ENCODE data around the gene TCEANC2.

DNA sequence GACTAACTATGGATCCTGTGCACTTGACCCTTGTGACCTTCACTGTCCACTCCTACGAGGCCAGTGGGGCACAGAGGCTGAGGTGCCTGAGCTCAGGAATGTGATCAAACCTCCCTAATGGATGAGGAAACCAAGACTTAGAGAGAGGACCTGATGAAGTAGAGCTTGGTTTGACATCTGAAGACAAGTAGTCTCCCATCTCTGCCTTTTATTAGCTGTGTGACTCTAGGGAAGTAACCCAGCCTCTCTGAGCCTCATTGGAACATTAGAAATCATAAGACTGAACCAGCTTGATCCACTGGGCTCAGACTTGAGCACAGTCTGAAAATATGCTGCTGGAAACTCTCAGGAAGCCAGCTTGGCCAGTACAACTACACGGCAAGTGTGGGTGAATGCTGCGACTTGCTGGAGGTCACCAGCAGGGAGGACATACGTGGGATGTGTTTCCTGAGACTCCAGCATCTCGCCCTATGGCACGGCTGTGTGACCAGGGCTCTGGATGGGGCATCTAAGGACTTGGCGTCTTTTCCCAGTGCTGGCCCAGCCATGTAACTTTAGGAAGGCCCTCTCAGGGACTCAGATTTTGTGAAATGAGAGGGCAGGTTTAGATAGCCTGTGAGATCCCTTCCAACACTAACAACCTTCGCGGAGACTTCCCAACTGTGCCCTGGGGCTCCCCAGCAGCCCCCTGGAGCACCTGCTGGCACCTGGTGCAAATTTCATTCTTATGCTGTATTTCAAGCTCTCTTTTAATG lies 88.9 kb downstream of the TCEANC2 start:
- TF ChIP-seq, protein P1, sequence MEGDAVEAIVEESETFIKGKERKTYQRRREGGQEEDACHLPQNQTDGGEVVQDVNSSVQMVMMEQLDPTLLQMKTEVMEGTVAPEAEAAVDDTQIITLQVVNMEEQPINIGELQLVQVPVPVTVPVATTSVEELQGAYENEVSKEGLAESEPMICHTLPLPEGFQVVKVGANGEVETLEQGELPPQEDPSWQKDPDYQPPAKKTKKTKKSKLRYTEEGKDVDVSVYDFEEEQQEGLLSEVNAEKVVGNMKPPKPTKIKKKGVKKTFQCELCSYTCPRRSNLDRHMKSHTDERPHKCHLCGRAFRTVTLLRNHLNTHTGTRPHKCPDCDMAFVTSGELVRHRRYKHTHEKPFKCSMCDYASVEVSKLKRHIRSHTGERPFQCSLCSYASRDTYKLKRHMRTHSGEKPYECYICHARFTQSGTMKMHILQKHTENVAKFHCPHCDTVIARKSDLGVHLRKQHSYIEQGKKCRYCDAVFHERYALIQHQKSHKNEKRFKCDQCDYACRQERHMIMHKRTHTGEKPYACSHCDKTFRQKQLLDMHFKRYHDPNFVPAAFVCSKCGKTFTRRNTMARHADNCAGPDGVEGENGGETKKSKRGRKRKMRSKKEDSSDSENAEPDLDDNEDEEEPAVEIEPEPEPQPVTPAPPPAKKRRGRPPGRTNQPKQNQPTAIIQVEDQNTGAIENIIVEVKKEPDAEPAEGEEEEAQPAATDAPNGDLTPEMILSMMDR (IDR thresholded peaks at IDR 0.05), result no peak
- no peak for TF ChIP-seq POLR2A (IDR thresholded peaks at IDR 0.05)

All from suprapubic skin (tissue), 3 donors.